NCI-H2196 (cell line): ENCODE data around the gene KHDC4.
"Not testable (repeated sequence)": the region's sequence is repeated elsewhere in the genome, so short reads cannot be mapped to it uniquely, and the experiment has no call there.

Experiments used
- DNase-seq: peaks from one replicate; lab custom pipeline; 2025; ENCODE audit not compliant: unreplicated experiment; lab: John Stamatoyannopoulos, UW

Gene KHDC4

DNA sequence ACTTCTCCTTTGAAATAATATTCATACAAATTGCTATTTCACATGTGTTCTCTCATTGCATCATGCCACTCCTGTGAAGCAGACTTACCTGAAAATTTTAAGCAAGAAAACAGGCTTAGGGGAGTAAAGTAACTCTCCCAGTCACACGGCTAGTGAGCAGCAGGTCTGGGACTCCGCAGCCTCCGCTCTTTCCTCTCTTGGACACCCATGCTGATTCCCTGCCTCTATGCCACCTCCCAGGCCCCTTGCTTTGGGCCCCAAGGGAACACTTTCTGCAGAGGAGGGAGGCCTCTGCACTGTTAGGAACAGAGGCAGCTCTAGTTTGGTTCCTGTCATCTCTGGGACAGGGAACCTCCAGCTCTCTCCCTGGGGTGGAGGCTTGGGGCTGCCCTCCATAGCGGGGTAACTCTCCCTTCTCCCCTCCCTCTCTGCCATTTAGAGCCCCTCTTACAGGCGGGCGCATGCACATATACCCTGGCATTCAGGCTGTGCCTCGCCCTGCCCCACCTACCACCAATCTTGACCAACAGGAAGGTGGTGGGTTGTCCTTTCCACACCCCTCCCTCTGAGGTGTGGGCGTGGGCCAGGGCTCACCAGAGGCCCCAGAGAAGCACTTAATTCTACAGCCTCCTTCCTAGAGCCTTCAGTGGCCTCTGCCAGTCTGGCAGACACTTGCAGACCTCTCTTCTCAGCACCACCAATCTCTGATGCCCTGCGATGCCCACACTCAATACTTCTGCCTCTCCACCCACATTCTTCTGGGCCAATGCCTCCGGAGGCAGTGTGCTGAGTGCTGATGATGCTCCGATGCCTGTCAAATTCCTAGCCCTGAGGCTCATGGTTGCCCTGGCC is 7.0 kb upstream of the KHDC4 start, which contains the start of gene RXFP4:
Gene RXFP4, plus strand, starts transcription at position 646 of the 852 bp plus-strand sequence. Its CDS starts 72 bp downstream, at position 718.
- no peak for DNase-seq

- peak; percentile 22 for DNase-seq
These were observed 6.3 kb upstream of the KHDC4 start for GRCh38 chr1:155940482-155940992.

DNA sequence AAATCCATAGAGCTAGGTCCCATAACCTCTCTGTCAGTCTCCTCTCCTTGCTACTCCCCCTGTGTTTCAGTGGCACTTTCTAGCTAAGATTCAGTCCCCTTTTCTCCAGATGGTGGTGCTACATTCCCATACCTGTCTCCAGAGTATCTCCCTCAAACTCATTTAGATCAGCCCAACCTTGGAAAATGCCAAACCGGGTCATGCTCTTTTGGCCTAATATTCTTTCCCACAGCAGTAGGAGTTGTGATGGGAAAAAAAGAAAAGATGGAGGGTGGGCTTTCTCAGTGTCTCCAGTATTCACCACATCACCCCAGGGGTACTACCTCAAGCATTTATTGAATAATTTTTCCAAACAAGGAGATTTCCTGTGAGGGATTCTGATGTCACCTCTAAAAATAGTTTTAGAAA is 4.0 kb upstream of the KHDC4 start:
- peak; percentile 66 for DNase-seq

DNA sequence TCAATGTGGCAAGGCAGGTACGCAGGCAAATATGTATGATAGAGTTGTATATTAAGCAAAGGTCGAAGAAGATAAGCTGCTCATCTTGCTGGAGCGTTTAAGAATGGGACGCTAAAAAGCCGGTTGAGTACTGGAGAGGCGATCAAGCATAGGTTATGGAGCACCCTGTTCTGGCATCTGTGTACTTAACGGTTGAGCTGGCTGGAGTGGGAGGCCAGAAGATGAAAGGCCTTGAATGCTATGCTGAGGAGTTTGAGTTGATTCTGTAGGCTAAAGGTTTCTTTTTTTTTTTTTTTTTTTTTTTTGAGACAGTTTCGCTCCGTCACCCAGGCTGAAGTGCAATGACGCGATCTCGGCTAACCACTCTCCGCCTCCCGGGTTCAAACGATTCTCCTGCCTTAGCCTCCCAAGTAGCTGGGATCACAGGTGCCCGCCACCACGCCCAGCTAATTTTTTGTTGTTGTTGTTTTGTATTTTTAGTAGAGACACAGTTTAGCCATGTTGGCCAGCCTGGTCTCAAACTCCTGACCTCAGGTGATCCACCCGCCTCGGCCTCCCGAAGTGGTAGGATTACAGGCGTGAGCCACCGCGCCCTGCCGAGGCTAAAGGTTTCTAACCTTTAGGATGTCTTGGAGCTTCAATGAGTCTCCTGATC is 850 bp upstream of the KHDC4 start:
- DNase-seq = no peak

DNA sequence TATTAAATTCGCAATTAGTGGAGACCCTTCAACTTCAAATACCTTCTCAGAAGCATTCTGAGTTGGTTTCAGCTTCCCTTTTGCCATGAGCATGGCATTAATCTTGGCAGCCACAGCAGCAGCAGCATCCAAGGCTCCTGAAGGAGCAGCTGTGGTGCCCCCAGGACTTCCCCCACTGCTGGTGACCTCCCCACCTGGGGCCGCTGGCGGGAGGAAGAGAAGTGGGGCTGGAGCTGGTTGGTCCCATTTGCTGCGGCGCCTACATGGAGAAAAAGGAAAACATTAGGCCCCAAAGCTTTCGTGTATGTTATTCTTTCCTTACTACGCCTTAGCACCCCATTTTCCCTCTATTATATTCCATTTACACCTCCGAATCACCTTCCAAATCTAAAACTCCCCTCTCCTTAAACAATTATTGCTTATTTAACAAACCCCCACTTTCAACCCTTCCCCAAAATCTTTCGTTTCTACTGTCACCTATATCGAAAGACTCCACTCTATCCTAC is 569 bp downstream of the KHDC4 start:
- no peak for DNase-seq

DNA sequence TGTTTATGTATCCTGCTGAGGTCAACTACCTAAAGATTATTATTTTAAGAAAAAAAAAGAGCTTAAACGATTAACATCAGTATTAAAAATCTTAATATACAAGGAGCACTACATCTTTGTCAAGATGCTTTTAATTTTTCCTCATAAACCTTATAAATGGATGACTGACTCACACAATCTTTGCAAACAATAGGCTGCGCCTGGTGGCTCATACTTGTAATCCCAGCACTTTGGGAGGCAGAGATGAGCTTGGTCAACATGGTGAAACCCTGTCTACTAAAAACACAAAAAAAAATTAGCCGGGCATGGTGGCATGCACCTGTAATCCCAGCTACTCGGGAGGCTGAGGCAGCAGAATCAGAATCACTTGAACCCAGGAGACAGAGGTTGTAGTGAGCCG is 1.7 kb downstream of the KHDC4 start:
- no peak for DNase-seq

GRCh38 chr1:155932081-155932480 is 2.1 kb downstream of the KHDC4 start:
- no peak for DNase-seq

GRCh38 chr1:155931332-155932038 is 2.7 kb downstream of the KHDC4 start:
- DNase-seq = no peak

DNA sequence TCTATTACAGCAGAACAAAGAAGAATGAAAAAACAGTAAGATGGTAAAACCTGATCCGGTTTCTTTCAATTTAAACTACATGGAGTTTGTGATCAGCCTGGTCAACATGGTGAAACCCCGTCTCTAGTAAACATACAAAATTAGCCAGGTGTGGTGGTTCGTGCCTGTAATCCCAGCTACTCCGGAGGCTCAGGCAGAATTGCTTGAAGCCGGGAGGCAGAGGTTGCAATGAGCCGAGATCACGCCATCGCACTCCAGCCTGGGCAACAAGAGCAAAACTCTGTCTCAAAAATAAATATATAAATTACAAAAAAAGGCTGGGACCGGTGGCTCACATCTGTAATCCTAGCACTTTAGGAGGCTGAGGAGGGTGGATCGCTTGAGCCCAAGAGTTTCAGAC is 3.5 kb downstream of the KHDC4 start:
- not testable (repeated sequence) for DNase-seq

GRCh38 chr1:155929057-155929456 is 5.2 kb downstream of the KHDC4 start:
- DNase-seq = no peak

DNA sequence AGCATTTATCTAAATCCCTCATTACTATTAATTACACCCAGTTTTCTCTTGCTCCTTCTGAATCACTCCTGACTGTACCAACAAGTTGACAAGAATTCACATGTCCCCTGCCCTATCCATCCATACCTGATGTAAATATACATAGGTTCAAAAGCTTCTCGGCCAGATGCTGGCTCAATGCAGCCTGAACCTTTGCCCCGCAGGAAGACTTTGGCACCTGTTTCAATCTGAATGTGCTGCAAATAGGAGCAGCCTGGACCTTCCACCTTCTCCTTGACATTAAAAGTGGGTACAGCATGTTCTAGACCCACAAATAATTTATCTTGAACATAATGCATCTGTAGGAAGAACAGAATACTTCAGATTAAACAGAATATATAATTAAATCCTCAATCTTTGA is 8.7 kb downstream of the KHDC4 start:
- DNase-seq = no peak

- no peak for DNase-seq
These were observed 13.5 kb downstream of the KHDC4 start for GRCh38 chr1:155920717-155921116.

DNA sequence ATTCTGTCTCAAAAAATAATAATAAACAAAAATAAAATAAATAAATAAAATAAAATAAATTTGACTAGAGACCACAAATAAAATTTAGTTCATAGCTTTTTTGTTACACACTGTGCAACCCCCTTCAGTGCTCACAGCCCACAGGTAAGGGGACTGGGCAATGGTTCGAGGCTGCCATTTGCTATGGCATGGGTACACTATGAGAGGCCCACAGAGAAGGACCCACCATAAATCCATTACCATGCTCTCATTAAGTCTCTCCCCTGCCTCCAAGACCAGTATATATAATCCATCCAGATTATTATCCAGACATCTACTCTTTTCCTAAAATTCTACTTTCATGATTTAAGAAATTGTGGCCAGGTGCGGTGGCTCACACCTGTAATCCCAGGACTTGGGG is 14.4 kb downstream of the KHDC4 start:
- DNase-seq = no peak

DNA sequence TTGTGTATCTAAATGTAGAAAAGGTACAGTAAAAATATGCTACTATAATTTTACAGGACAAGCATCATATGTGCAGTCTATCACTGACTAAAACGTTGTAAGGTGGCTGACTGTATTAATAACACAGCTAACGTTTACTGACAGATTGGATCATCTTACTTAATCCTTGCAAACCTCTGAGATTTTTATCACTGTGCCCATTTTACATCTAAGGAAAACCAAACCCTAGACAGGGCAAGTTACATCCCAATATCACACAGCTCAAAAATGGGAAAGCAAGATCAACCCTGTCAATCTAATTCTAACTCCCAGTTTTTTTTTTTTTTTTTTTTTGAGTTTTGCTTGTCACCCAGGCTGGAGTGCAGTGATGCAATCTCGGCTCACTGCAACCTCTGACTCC is 15.6 kb downstream of the KHDC4 start:
- no peak for DNase-seq

- DNase-seq = no peak
These were observed 20.1 kb downstream of the KHDC4 start for GRCh38 chr1:155913969-155914757.

- no peak for DNase-seq
These were observed 22.1 kb downstream of the KHDC4 start for GRCh38 chr1:155912056-155912536.

GRCh38 chr1:155911156-155912055 is 22.8 kb downstream of the KHDC4 start, which contains the start of gene RIT1:
Gene RIT1 (minus strand): TSS chr1:155911349. CDS start chr1:155910761, 588 bp downstream.
- DNase-seq = peak; percentile 79

GRCh38 chr1:155910621-155911121 is 23.5 kb downstream of the KHDC4 start:
- no peak for DNase-seq

GRCh38 chr1:155909894-155910293 is 24.3 kb downstream of the KHDC4 start:
- DNase-seq = no peak
